Measurements from ENCODE around the gene ABL2.

The ABL2 gene

DNA sequence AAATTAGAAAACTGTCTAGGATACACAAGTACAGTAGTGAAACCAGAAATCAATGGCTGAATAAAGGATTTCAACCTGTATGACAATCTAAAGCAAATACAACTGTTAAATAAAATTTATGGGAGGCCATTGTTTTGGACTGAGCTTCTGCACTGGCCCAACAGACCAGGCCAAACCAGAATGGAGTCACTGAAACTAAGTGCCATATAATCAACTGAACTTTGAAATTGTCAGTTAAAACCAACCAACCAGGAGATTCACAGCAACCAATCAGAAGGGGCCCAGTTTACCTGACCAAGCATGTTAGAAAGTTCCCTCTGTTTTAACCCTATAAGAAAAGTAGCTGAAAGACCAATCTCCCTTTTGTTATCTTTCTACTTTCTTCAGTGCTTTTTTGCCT, 33.6 kb upstream of the ABL2 start:
- TF ChIP-seq NFIC (IDR thresholded peaks at IDR 0.05) (no peak), CEBPB (IDR thresholded peaks at IDR 0.05) (no peak), RAD21 (IDR thresholded peaks at IDR 0.05; ENCODE audit: low read depth) (no peak), ZBTB7A (IDR thresholded peaks at IDR 0.05; ENCODE audit: low read depth) (no peak), EP300 (IDR thresholded peaks at IDR 0.05; ENCODE audit: borderline replicate concordance) (no peak), TCF12 (IDR thresholded peaks at IDR 0.05; ENCODE audit: low read depth) (no peak)
- TF ChIP-seq, protein P1, sequence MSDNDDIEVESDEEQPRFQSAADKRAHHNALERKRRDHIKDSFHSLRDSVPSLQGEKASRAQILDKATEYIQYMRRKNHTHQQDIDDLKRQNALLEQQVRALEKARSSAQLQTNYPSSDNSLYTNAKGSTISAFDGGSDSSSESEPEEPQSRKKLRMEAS (IDR thresholded peaks at IDR 0.05): no peak
- TF ChIP-seq, protein P2, sequence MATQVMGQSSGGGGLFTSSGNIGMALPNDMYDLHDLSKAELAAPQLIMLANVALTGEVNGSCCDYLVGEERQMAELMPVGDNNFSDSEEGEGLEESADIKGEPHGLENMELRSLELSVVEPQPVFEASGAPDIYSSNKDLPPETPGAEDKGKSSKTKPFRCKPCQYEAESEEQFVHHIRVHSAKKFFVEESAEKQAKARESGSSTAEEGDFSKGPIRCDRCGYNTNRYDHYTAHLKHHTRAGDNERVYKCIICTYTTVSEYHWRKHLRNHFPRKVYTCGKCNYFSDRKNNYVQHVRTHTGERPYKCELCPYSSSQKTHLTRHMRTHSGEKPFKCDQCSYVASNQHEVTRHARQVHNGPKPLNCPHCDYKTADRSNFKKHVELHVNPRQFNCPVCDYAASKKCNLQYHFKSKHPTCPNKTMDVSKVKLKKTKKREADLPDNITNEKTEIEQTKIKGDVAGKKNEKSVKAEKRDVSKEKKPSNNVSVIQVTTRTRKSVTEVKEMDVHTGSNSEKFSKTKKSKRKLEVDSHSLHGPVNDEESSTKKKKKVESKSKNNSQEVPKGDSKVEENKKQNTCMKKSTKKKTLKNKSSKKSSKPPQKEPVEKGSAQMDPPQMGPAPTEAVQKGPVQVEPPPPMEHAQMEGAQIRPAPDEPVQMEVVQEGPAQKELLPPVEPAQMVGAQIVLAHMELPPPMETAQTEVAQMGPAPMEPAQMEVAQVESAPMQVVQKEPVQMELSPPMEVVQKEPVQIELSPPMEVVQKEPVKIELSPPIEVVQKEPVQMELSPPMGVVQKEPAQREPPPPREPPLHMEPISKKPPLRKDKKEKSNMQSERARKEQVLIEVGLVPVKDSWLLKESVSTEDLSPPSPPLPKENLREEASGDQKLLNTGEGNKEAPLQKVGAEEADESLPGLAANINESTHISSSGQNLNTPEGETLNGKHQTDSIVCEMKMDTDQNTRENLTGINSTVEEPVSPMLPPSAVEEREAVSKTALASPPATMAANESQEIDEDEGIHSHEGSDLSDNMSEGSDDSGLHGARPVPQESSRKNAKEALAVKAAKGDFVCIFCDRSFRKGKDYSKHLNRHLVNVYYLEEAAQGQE (IDR thresholded peaks at IDR 0.05; ENCODE audit: low read depth): no peak
- TF ChIP-seq, protein P3, sequence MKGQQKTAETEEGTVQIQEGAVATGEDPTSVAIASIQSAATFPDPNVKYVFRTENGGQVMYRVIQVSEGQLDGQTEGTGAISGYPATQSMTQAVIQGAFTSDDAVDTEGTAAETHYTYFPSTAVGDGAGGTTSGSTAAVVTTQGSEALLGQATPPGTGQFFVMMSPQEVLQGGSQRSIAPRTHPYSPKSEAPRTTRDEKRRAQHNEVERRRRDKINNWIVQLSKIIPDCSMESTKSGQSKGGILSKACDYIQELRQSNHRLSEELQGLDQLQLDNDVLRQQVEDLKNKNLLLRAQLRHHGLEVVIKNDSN (IDR thresholded peaks at IDR 0.05): no peak

DNA sequence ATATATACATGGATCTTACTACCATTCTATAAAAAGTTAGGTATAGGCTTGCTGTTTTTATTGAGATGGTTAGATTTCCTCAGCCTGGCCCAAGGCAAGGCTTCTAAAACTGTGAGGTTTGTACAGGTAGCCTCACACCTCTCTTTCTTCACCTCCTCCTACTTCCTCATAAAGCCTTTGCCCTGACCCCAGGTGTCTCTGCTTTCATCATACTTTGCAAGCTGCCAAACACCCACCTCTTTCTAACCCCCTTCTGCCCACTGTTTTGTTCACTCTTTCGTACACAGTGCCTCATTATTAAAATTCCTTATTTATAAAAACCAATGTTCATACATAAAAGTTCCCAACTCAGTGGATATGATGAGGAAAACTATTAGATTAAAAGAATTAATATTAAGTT, 32.7 kb upstream of the ABL2 start:
- TF ChIP-seq, protein P1 (IDR thresholded peaks at IDR 0.05): no peak
- TF ChIP-seq EGR1 (IDR thresholded peaks at IDR 0.05) (no peak), RAD21 (IDR thresholded peaks at IDR 0.05; ENCODE audit: low read depth) (no peak), TCF12 (IDR thresholded peaks at IDR 0.05; ENCODE audit: low read depth) (no peak), ZBTB7A (IDR thresholded peaks at IDR 0.05; ENCODE audit: low read depth) (no peak), CREB1 (IDR thresholded peaks at IDR 0.05; ENCODE audit: low read depth) (no peak), NFIC (IDR thresholded peaks at IDR 0.05) (no peak)
- TF ChIP-seq, protein P2 (IDR thresholded peaks at IDR 0.05; ENCODE audit: low read depth): no peak

DNA sequence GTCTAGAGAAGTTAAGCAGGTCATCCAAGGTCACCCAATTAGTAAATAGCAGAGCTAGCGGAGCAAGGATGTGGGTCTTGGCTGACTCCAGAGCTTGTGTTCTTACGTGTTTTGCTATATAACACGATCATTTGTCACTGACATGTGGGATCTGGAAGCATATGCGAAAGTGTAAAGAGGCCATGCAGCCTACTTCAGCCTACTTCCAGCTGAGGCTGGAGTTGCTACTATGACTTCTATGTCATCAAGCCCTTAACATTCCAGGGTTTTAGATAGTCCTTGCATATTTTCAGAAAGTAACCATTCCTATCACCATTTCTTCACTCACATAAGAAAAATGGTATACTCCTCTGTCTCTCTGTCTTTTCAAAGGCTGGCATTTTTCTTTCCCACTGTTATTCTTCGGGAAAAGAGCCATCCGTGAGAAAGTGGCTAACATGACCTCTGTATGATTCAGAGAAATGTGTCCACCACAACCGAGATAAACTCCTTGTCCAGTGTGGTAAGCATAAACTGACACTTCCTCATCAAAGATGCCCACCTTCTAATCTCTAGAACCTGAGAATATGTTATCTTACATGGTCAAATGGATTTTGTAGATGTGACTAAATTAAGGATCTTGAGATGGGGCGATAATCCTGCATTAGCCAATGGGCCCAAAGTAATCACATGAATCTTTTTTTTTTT, 24.0 kb upstream of the ABL2 start:
- no peak for TF ChIP-seq RAD21 (IDR thresholded peaks at IDR 0.05; ENCODE audit: low read depth)
- TF ChIP-seq EP300 (IDR thresholded peaks at IDR 0.05; ENCODE audit: borderline replicate concordance): no peak
- TF ChIP-seq, protein P2 (IDR thresholded peaks at IDR 0.05; ENCODE audit: low read depth): no peak
- no peak for TF ChIP-seq EGR1 (IDR thresholded peaks at IDR 0.05)
- TF ChIP-seq CREB1 (IDR thresholded peaks at IDR 0.05; ENCODE audit: low read depth): no peak
- TF ChIP-seq, protein P3 (IDR thresholded peaks at IDR 0.05): no peak
- TF ChIP-seq CEBPB (IDR thresholded peaks at IDR 0.05): no peak
- no peak for TF ChIP-seq TEAD4 (IDR thresholded peaks at IDR 0.05)
- TF ChIP-seq TAF1 (IDR thresholded peaks at IDR 0.05; ENCODE audit: low read depth): no peak
- TF ChIP-seq NFIC (IDR thresholded peaks at IDR 0.05): no peak
- TF ChIP-seq ZBTB7A (IDR thresholded peaks at IDR 0.05; ENCODE audit: low read depth): no peak
- TF ChIP-seq FOXM1 (IDR thresholded peaks at IDR 0.05; ENCODE audit: borderline replicate concordance, low read depth): no peak

DNA sequence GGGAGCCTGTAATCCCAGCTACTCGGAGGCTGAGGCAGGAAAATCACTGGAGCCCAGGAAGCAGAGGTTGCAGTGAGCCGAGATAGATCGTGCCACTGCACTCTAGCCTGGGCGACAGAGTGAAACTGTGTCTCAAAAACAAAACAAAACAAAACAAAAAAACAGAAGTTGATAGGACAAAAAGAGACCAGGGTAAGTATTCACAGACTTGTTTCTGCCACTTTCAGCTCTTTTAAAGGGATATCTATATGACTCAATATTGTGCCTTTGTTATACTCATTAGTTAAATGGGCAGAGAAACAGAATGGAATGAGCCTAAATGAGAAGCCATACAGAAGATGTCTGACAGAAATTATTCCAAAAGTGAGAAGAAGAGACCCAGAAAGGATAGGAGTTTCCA, 23.1 kb upstream of the ABL2 start:
- no peak for TF ChIP-seq FOXM1 (IDR thresholded peaks at IDR 0.05; ENCODE audit: borderline replicate concordance, low read depth)
- no peak for TF ChIP-seq YY1 (IDR thresholded peaks at IDR 0.05; ENCODE audit: low read depth)
- TF ChIP-seq, protein P1 (IDR thresholded peaks at IDR 0.05): no peak
- TF ChIP-seq CEBPB (IDR thresholded peaks at IDR 0.05): no peak
- no peak for TF ChIP-seq CREB1 (IDR thresholded peaks at IDR 0.05; ENCODE audit: low read depth)
- no peak for TF ChIP-seq TAF1 (IDR thresholded peaks at IDR 0.05; ENCODE audit: low read depth)
- TF ChIP-seq ZBTB7A (IDR thresholded peaks at IDR 0.05; ENCODE audit: low read depth): no peak
- TF ChIP-seq EGR1 (IDR thresholded peaks at IDR 0.05): no peak
- TF ChIP-seq, protein P2 (IDR thresholded peaks at IDR 0.05; ENCODE audit: low read depth): no peak
- TF ChIP-seq TCF12 (IDR thresholded peaks at IDR 0.05; ENCODE audit: low read depth): no peak
- TF ChIP-seq EP300 (IDR thresholded peaks at IDR 0.05; ENCODE audit: borderline replicate concordance): no peak
- TF ChIP-seq, protein P3 (IDR thresholded peaks at IDR 0.05): no peak
- no peak for TF ChIP-seq NFIC (IDR thresholded peaks at IDR 0.05)
- no peak for TF ChIP-seq TEAD4 (IDR thresholded peaks at IDR 0.05)
- no peak for TF ChIP-seq RAD21 (IDR thresholded peaks at IDR 0.05; ENCODE audit: low read depth)
